Amniotic stem cell (primary cell): ENCODE results near the gene SHANK1.

Experiments
- DNase-seq: peaks from one replicate; lab custom pipeline; 2025; lab: John Stamatoyannopoulos, UW

The SHANK1 gene

GRCh38 chr19:50686310-50687032, 33.1 kb downstream of the SHANK1 start:
- no peak for DNase-seq

- DNase-seq = no peak
Observed at GRCh38 chr19:50679177-50680125, 40.2 kb downstream of the SHANK1 start.

GRCh38 chr19:50678323-50678722, 41.3 kb downstream of the SHANK1 start:
- DNase-seq = no peak

- no peak for DNase-seq
Observed at GRCh38 chr19:50677636-50678035, 42.0 kb downstream of the SHANK1 start.

- no peak for DNase-seq
Observed at GRCh38 chr19:50676625-50677197, 42.9 kb downstream of the SHANK1 start.

GRCh38 chr19:50673118-50673517, 46.5 kb downstream of the SHANK1 start:
- no peak for DNase-seq

GRCh38 chr19:50670102-50670380, 49.6 kb downstream of the SHANK1 start:
- DNase-seq = no peak

- no peak for DNase-seq
Observed at GRCh38 chr19:50669302-50670101, 50.1 kb downstream of the SHANK1 start.

- no peak for DNase-seq
Observed at GRCh38 chr19:50668879-50669278, 50.7 kb downstream of the SHANK1 start.

- DNase-seq = no peak
Observed at GRCh38 chr19:50668416-50668815, 51.2 kb downstream of the SHANK1 start.

GRCh38 chr19:50667759-50668231, 51.8 kb downstream of the SHANK1 start:
- no peak for DNase-seq

GRCh38 chr19:50667177-50667758, 52.3 kb downstream of the SHANK1 start:
- DNase-seq = no peak

- DNase-seq = no peak
Observed at GRCh38 chr19:50666346-50667176, 53.0 kb downstream of the SHANK1 start.

- no peak for DNase-seq
Observed at GRCh38 chr19:50664204-50664603, 55.4 kb downstream of the SHANK1 start.

- no peak for DNase-seq
Observed at GRCh38 chr19:50663482-50663790, 56.2 kb downstream of the SHANK1 start.

- no peak for DNase-seq
Observed at GRCh38 chr19:50662651-50663481, 56.7 kb downstream of the SHANK1 start.

GRCh38 chr19:50661766-50662650, 57.6 kb downstream of the SHANK1 start:
- DNase-seq = no peak

GRCh38 chr19:50661023-50661422, 58.6 kb downstream of the SHANK1 start:
- DNase-seq = no peak

- DNase-seq = no peak
Observed at GRCh38 chr19:50660088-50660366, 59.6 kb downstream of the SHANK1 start.
